Neural crest cell (in vitro differentiated cells): ENCODE data around the gene ECE1. TPM values are rescaled to one million over a fixed set of nuclear protein-coding genes. Genes with fewer than 3 reads are reported as not detected.

Experiments
- DNase-seq: peaks from one replicate; pipeline ENCODE4 v3.0.0; 2021; ENCODE audit warnings: low read depth, mixed read lengths, low spot score
- H3K27ac Mint-ChIP-seq: one replicate; pipeline ENCODE4 v1.8.0; 2021; ENCODE audit warnings: mild to moderate bottlenecking, mixed read lengths; ENCODE audit not compliant: unreplicated experiment
- H3K27me3 Mint-ChIP-seq: 2 replicates; pipeline ENCODE4 v1.8.0; 2021; ENCODE audit warnings: low read depth, mild to moderate bottlenecking, mixed read lengths
- H3K36me3 Mint-ChIP-seq: 2 replicates; pipeline ENCODE4 v1.8.0; 2021; ENCODE audit warnings: low read depth, mild to moderate bottlenecking, mixed read lengths
- H3K4me1 Mint-ChIP-seq: 2 replicates; pipeline ENCODE4 v1.8.0; 2021; ENCODE audit warnings: mixed read lengths
- H3K4me3 Mint-ChIP-seq: one replicate; pipeline ENCODE4 v1.8.0; 2021; ENCODE audit warnings: mild to moderate bottlenecking, mixed read lengths
- H3K9me3 Mint-ChIP-seq: 2 replicates; pipeline ENCODE4 v1.8.0; 2021; ENCODE audit warnings: mixed read lengths
- CTCF ChIP-seq: fragments of 200-600 bp; sonication (generic); conservative IDR thresholded peaks from 2 replicates; pipeline ENCODE4 v1.5.0; 2021; ENCODE audit warnings: antibody characterized with exemption, mild to moderate bottlenecking
- total RNA-seq: library from RNA; stranded (reverse); gene quantifications from 2 replicates; pipeline ENCODE4 v1.2.1, GENCODE V29; 2021

ECE1 gene
- total RNA-seq, 1 donor from 2014 or later = 40.3 TPM

DNA sequence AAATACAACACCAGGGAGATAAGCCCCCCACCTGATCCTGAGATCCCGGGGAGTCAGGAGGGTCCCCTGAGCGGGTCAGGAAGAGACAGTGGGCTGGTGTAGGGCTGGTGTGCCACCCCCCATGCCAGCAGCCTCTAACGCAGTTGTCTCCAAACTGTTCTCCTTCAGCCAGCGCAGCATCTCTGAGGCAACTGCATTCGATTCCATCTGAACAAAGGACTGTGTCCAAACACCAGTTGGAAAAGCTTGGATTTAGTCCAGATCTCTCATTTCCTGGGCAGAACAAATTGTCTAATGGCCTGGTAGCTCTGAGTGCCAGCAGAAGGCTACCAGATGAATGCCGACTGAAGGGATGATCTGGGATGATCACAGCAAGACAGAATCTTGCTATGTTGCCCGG is 69.4 kb downstream of the ECE1 start:
- Mint-ChIP-seq H3K27ac (no peak overlapping the region), H3K9me3 (no peaks in the 10 kb centered on the region), H3K27me3 (no peaks in the 10 kb centered on the region), H3K36me3 (peaks cover 5% of the 10 kb centered on the region), H3K4me1 (no peaks in the 10 kb centered on the region), H3K4me3 (no peak overlapping the region)
- no peak for DNase-seq
- TF ChIP-seq CTCF = no peak

GRCh38 chr1:21219674-21220073 is 70.6 kb downstream of the ECE1 start:
- Mint-ChIP-seq H3K4me3 (no peak overlapping the region), H3K9me3 (no peaks in the 10 kb centered on the region), H3K4me1 (no peaks in the 10 kb centered on the region), H3K27me3 (no peaks in the 10 kb centered on the region), H3K36me3 (peaks cover 2% of the 10 kb centered on the region), H3K27ac (peak overlapping the region; percentile 67)
- no peak for DNase-seq
- no peak for TF ChIP-seq CTCF

GRCh38 chr1:21217812-21218596 is 72.3 kb downstream of the ECE1 start:
- Mint-ChIP-seq H3K27me3 (no peaks in the 10 kb centered on the region), H3K4me3 (no peak overlapping the region), H3K27ac (no peak overlapping the region), H3K9me3 (no peaks in the 10 kb centered on the region), H3K4me1 (no peaks in the 10 kb centered on the region), H3K36me3 (peaks cover 2% of the 10 kb centered on the region)
- peak; percentile 62 for DNase-seq
- peak; percentile 46 for TF ChIP-seq CTCF

DNA sequence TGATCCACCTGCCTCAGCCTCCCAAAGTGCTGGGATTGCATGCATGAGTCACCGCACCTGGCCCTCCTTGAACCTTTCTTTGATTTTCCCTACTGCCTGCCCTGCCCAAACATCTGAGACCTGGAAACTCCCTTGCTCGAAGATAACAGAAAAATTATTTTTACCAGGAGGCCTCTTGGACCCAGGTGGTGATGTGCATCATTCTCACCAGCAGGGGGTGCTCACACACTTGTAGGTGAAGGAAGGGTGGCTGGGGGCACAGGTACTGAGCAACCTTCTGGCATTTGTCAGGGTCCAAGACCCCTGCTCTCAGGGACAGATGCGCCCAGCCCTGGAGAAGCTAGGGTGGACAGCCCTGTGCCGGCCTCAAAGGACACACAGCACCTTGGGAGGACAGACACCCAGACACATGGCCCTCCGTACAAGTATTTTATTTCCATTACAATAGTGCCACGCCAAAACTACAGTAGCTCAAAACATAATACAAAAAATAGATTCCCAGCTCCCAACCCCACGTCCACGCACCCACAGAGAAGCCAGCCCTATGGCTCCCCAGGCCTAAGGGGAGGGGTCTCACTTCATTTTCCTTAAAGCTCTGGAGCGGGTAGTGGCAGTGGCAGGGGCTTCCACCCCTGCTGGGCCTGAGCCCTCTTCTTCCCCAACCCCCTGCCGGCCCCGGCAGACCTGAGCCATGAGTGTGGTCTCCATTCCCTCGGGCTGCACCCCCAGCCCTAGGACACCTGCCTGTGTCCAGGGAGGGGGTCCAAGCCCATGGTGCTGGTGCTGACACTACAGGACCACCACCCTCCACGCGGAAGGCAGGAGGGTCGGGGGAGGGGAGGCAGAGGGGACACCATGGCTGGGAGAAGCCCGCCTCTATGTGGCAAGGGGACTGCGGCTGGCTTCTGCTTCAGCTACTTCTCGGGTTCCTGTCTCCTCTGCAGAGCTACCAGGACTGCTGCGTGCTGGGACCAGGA is 73.1 kb downstream of the ECE1 start:
- Mint-ChIP-seq H3K27ac (peak overlapping the region; percentile 12), H3K4me3 (no peak overlapping the region), H3K4me1 (no peaks in the 10 kb centered on the region)

More for the DNA sequence above, 73.1 kb downstream of the ECE1 start:
- Mint-ChIP-seq H3K27me3 (no peaks in the 10 kb centered on the region), H3K36me3 (peaks cover 2% of the 10 kb centered on the region), H3K9me3 (no peaks in the 10 kb centered on the region)
- peak; percentile 75 for TF ChIP-seq CTCF
- peak; percentile 54 for DNase-seq
